IMR-90 (cell line): Measurements from ENCODE around the gene HOXA5. TPM values are rescaled to one million over a fixed set of nuclear protein-coding genes. Genes with fewer than 3 reads are reported as not detected.

Experiments
- ATAC-seq: fragments of 200-7000 bp; cut with Tn5 transposase; 2 replicates; pipeline ENCODE4 v1.9.1; 2020; ENCODE audit warnings: low read depth, mild to moderate bottlenecking, moderate library complexity
- BruUV-seq: library from RNA; stranded (reverse); fragments of 400-500 nt; replicated peaks from 2 replicates; lab custom pipeline; 2021; lab: Mats Ljungman, UMichigan
- CTCF ChIA-PET: fragments of 300-600 bp; formaldehyde crosslinking; extraction: SDS; loops from one replicate; lab custom pipeline; 2021; ENCODE audit warnings: antibody characterized with exemption; lab: Yijun Ruan, JAX
- POLR2A ChIA-PET: fragments of 300-600 bp; sonication (Branson Sonifier 250); formaldehyde crosslinking; loops from one replicate; lab custom pipeline; 2022; ENCODE audit warnings: antibody characterized with exemption; ENCODE audit not compliant: unreplicated experiment; lab: Charles Lee
- DNase-seq: peaks from one replicate; pipeline ENCODE4 v3.0.0; 2013
- H2AFZ ChIP-seq: replicated peaks from 2 replicates; pipeline ENCODE3; 2013; ENCODE audit warnings: low read length, mild to moderate bottlenecking; ENCODE audit not compliant: poor library complexity
- H2AK5ac ChIP-seq: 2 replicates; pipeline ENCODE4 v1.6.1; 2013; ENCODE audit warnings: low read depth, low read length, inconsistent platforms
- H2AK9ac ChIP-seq: replicated peaks from 2 replicates; pipeline ENCODE3; 2013; ENCODE audit warnings: mild to moderate bottlenecking, low read depth, low read length, moderate library complexity; ENCODE audit not compliant: poor library complexity
- H2BK120ac ChIP-seq: 2 replicates; pipeline ENCODE4 v1.6.1; 2013; ENCODE audit warnings: low read depth, low read length, inconsistent platforms
- H2BK15ac ChIP-seq: 3 replicates; pipeline ENCODE4 v1.6.1; 2013; ENCODE audit warnings: low read depth, low read length, inconsistent platforms
- H2BK20ac ChIP-seq: 2 replicates; pipeline ENCODE4 v1.6.1; 2013; ENCODE audit warnings: low read depth, mild to moderate bottlenecking, inconsistent platforms, low read length, moderate library complexity
- H2BK5ac ChIP-seq: 2 replicates; pipeline ENCODE4 v1.6.1; 2013; ENCODE audit warnings: mild to moderate bottlenecking, low read depth, low read length, inconsistent platforms; ENCODE audit not compliant: poor library complexity, severe bottlenecking
- H3K14ac ChIP-seq: replicated peaks from 2 replicates; pipeline ENCODE4 v1.6.1; 2013; ENCODE audit warnings: low read depth, low read length, inconsistent platforms
- H3K18ac ChIP-seq: 2 replicates; pipeline ENCODE4 v1.6.1; 2013; ENCODE audit warnings: low read depth, low read length, control low read depth
- H3K23ac ChIP-seq: 2 replicates; pipeline ENCODE4 v1.6.1; 2013; ENCODE audit warnings: low read depth, low read length, inconsistent platforms
- H3K27ac ChIP-seq: 2 replicates; pipeline ENCODE4 v1.5.1; 2013; ENCODE audit warnings: mild to moderate bottlenecking, control low read depth, low read length; ENCODE audit not compliant: insufficient read depth
- H3K27me3 ChIP-seq: 2 replicates; pipeline ENCODE4 v1.6.1; 2013; ENCODE audit warnings: low read length; ENCODE audit not compliant: control insufficient read depth, insufficient read depth
- H3K36me3 ChIP-seq: 2 replicates; pipeline ENCODE4 v1.6.1; 2013; ENCODE audit warnings: low read length, mixed read lengths; ENCODE audit not compliant: control insufficient read depth, insufficient read depth
- H3K4ac ChIP-seq: 2 replicates; pipeline ENCODE4 v1.6.1; 2013; ENCODE audit warnings: low read depth, low read length, inconsistent platforms
- H3K4me1 ChIP-seq: 2 replicates; pipeline ENCODE4 v1.6.1; 2013; ENCODE audit warnings: low read length, mixed read lengths; ENCODE audit not compliant: control insufficient read depth, insufficient read depth
- H3K4me2 ChIP-seq: 2 replicates; pipeline ENCODE4 v1.6.1; 2013; ENCODE audit warnings: low read depth, mild to moderate bottlenecking, control low read depth, low read length, moderate library complexity
- H3K4me3 ChIP-seq: 2 replicates; pipeline ENCODE4 v1.5.1; 2013; ENCODE audit warnings: low read depth, mild to moderate bottlenecking, control low read depth, low read length, moderate library complexity; ENCODE audit not compliant: insufficient read depth
- H3K56ac ChIP-seq: 2 replicates; pipeline ENCODE4 v1.6.1; 2013; ENCODE audit warnings: low read length, inconsistent platforms; ENCODE audit not compliant: insufficient read depth; ENCODE audit errors: extremely low read depth
- H3K79me1 ChIP-seq, 2 experiments: 2 replicates each; pipeline ENCODE4 v1.6.1; 2013; ENCODE audit warnings: low read length in 2 of 2, inconsistent platforms in 1 of 2, low read depth in 1 of 2
- H3K9ac ChIP-seq: 2 replicates; pipeline ENCODE4 v1.6.1; 2013; ENCODE audit warnings: low read depth, low read length, control low read depth
- H3K9me1 ChIP-seq: 2 replicates; pipeline ENCODE4 v1.6.1; 2013; ENCODE audit warnings: low read length, inconsistent platforms; ENCODE audit not compliant: insufficient read depth
- H3K9me3 ChIP-seq: 2 replicates; pipeline ENCODE4 v1.6.1; 2013; ENCODE audit warnings: low read length; ENCODE audit not compliant: control insufficient read depth, insufficient read depth
- H4K20me1 ChIP-seq: 2 replicates; pipeline ENCODE4 v1.6.1; 2013; ENCODE audit warnings: low read length, inconsistent platforms; ENCODE audit not compliant: insufficient read depth
- H4K5ac ChIP-seq: 2 replicates; pipeline ENCODE4 v1.6.1; 2013; ENCODE audit warnings: mild to moderate bottlenecking, low read depth, low read length, control low read depth
- H4K8ac ChIP-seq, 2 experiments: 2 replicates each; pipeline ENCODE4 v1.6.1; 2013; ENCODE audit warnings: low read depth in 2 of 2, low read length in 2 of 2, control low read depth in 1 of 2, inconsistent platforms in 1 of 2
- H4K91ac ChIP-seq: 2 replicates; pipeline ENCODE4 v1.6.1; 2013; ENCODE audit warnings: low read depth, low read length, inconsistent platforms; ENCODE audit not compliant: insufficient read depth
- ELK1 ChIP-seq: fragments of 150-350 bp; IDR thresholded peaks from 2 replicates; pipeline ENCODE4 v1.6.1; 2016; ENCODE audit warnings: low read depth, mild to moderate bottlenecking, low read length, moderate library complexity, borderline replicate concordance
- MAFK ChIP-seq: IDR thresholded peaks from 2 replicates; pipeline ENCODE4 v1.6.1; 2012; ENCODE audit warnings: low read depth, low read length, improper control_type of control experiment
- WGBS, 2 experiments: methylation state at CpG; one replicate each; pipeline versions ENCODE4 v1.1.5 to v1.1.7; 2013; ENCODE audit warnings: missing lambda C conversion rate in 2 of 2; ENCODE audit not compliant: insufficient read length in 1 of 2; ENCODE audit errors: extremely low coverage in 2 of 2; 5-methylcytosine and 5-hydroxymethylcytosine counted together
- dilution Hi-C: fragments of 300-500 bp; cut with HindIII; formaldehyde crosslinking; loops from one replicate; pipeline ENCODE4 v1.14.3; 2018; ENCODE audit warnings: low sequenced_read_pairs; ENCODE audit not compliant: unreplicated experiment
- in situ Hi-C: fragments of 300-500 bp; cut with MboI; formaldehyde crosslinking; loops from 3 replicates; pipeline ENCODE4 v1.14.3; 2019; ENCODE audit warnings: low sequenced_read_pairs, inconsistent platforms, mixed read lengths
- intact Hi-C: fragments of 100-400 bp; cut with micrococcal nuclease; formaldehyde crosslinking; loops from 2 replicates; pipeline ENCODE4 v1.10.0; 2022
- polyA plus RNA-seq, 3 experiments: library from polyadenylated mRNA; depleted of rRNA; stranded (reverse); fragments of >200 nt; gene quantifications; 2 replicates each; pipeline ENCODE4 v1.2.3, GENCODE V29; 2012; ENCODE audit warnings: low replicate concordance in 1 of 3
- total RNA-seq: library from RNA; depleted of rRNA; stranded (reverse); fragments of >200 nt; gene quantifications from 2 replicates; pipeline ENCODE4 v1.2.3, GENCODE V29; 2012

HOXA5 gene
- total and polyA plus RNA-seq, 2 of the 4 experiments (the other 2 are of a cell fraction): 19.9 to 29.4 TPM

GRCh38 chr7:27181795-27182275 lies 38.4 kb upstream of the HOXA5 start:
- H3K23ac ChIP-seq: no peak overlapping the region
- CTCF ChIA-PET: interaction anchor here (1.3 kb wide), 1 partner anchor 21 kb away, joined by 3 read pairs; no protein-coding TSS in a partner anchor
- H2BK120ac ChIP-seq: no peak overlapping the region
- no peak overlapping the region for H3K4me2 ChIP-seq
- H4K91ac ChIP-seq: no peak overlapping the region
- no peak overlapping the region for H2BK5ac ChIP-seq
- H2AFZ ChIP-seq: no peak overlapping the region
- peaks cover 3% of the 10 kb centered on the region; the same call in 1 of the 2 replicates for H3K9me3 ChIP-seq
- H3K27me3 ChIP-seq: peaks cover 87% of the 10 kb centered on the region
- no peaks in the 10 kb centered on the region for H3K9me1 ChIP-seq
- peaks cover 1% of the 10 kb centered on the region; the same call in 1 of the 2 replicates for H3K4me1 ChIP-seq
- no peak overlapping the region for H2BK15ac ChIP-seq
- WGBS, 2 experiments: no CpG with 5 or more reads among the region's 4 CpGs
- intact Hi-C loops (no loop called here), dilution Hi-C loops (no loop called here), in situ Hi-C loops (no loop called here)
- no peak overlapping the region for H3K27ac ChIP-seq
- H3K14ac ChIP-seq: no peak overlapping the region
- peaks cover 14% of the 10 kb centered on the region; the same call in 1 of the 2 replicates for H4K20me1 ChIP-seq
- POLR2A ChIA-PET: no interaction called here
- H2AK5ac ChIP-seq: no peak overlapping the region
- DNase-seq (no peak), ATAC-seq (no peak)
- H3K36me3 ChIP-seq: no peaks in the 10 kb centered on the region
- no peak overlapping the region for H3K9ac ChIP-seq
- no peaks in the 10 kb centered on the region for H3K79me1 ChIP-seq
- H3K56ac ChIP-seq: no peak overlapping the region
- no peak overlapping the region for H3K18ac ChIP-seq
- H3K4me3 ChIP-seq: no peak overlapping the region
- TF ChIP-seq ELK1: no peak
- TF ChIP-seq MAFK: no peak
- H2AK9ac ChIP-seq: no peak overlapping the region
- no peak overlapping the region for H4K5ac ChIP-seq
- no peak overlapping the region for H4K8ac ChIP-seq
- H3K4ac ChIP-seq: no peak overlapping the region
- BruUV-seq: no TSS peak
- H2BK20ac ChIP-seq: no peak overlapping the region
